Subcutaneous abdominal adipose tissue (tissue), 5 donors: ENCODE measurements around the gene LYRM4.

Experiments
- H3K27ac ChIP-seq: one replicate; pipeline ENCODE4 v1.7.0; 2013; ENCODE audit warnings: low read depth, mild to moderate bottlenecking, inconsistent platforms, low read length, moderate library complexity
- H3K27me3 ChIP-seq, 5 donors: one replicate each; pipeline ENCODE4 v1.7.0; 2013; ENCODE audit warnings: low read length in 5 of 5, inconsistent platforms in 1 of 5; ENCODE audit not compliant: control insufficient read depth in 5 of 5, insufficient read depth in 4 of 5
- H3K36me3 ChIP-seq, 5 donors: one replicate each; pipeline ENCODE4 v1.7.0; 2013; ENCODE audit warnings: low read length in 5 of 5; ENCODE audit not compliant: control insufficient read depth in 5 of 5, insufficient read depth in 5 of 5
- H3K4me1 ChIP-seq, 5 donors: one replicate each; pipeline ENCODE4 v1.7.0; 2013; ENCODE audit warnings: low read length in 5 of 5, mild to moderate bottlenecking in 3 of 5, moderate library complexity in 1 of 5; ENCODE audit not compliant: control insufficient read depth in 5 of 5, insufficient read depth in 5 of 5
- H3K4me3 ChIP-seq, 5 donors: one replicate each; pipeline ENCODE4 v1.7.0; 2013; ENCODE audit warnings: low read length in 5 of 5, low read depth in 1 of 5
- H3K9ac ChIP-seq, 5 donors: one replicate each; pipeline ENCODE4 v1.7.0; 2013; ENCODE audit warnings: low read length in 5 of 5, mild to moderate bottlenecking in 4 of 5, moderate library complexity in 3 of 5
- H3K9me3 ChIP-seq, 5 donors: one replicate each; pipeline ENCODE4 v1.7.0; 2013; ENCODE audit warnings: low read length in 5 of 5; ENCODE audit not compliant: control insufficient read depth in 5 of 5
- donor health status: healthy.
- donor health status: healthy.
- donor health status: healthy.
- donor health status: healthy.
- donor health status: healthy.

The LYRM4 gene

DNA sequence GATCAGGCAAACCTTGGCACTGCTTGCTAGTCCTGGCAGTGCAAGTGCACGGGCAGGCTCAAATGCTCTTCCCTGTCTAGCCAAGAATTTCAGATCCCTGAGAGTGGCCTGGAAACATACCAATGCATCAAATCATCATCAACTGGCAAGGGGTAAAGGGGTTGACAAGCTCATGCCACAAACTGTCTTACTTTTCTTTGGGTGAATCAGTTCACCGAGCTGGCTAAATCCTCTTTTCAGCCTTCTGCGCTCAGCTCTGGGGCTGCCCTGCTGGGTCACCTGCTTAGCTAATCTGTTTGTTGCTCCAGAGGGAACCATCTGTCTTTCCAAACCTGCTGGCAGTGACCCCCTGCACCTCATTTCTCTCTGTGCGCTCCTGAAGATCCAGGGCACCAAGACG lies 59.5 kb downstream of the LYRM4 start:
- H3K4me1 ChIP-seq: peaks cover 7 to 27% (median 21%) of the 10 kb centered on the region in 5 donors

DNA sequence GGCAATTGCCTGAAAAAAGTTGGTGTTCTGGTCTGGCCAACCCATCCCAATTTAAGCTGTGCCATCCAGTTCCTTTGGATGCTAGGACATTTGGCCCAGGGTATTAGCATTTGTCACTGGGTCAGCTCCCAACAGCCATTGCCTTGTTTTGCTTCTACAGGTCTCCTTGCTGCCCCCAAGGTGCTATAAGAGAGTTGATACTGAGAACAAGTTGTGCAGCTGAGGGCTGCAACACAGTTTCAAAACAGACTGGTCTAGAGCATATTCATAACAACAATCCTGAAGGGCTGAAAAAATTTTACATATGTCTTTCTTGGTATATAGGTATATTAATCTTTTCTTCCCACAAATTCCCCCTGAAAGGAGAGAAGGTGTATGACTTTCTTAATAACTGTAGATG lies 61.0 kb downstream of the LYRM4 start:
- H3K9me3 ChIP-seq: no peaks in the 10 kb centered on the region
- H3K9ac ChIP-seq: no peak overlapping the region
- no peaks in the 10 kb centered on the region for H3K36me3 ChIP-seq
- H3K27me3 ChIP-seq: no peaks in the 10 kb centered on the region
- H3K4me3 ChIP-seq: no peak overlapping the region
- no peak overlapping the region for H3K27ac ChIP-seq
- peaks cover under 1 to 11% (median 5%) of the 10 kb centered on the region in 5 donors for H3K4me1 ChIP-seq

More for the DNA sequence above, 59.5 kb downstream of the LYRM4 start:
- H3K27ac ChIP-seq: no peak overlapping the region
- no peak overlapping the region for H3K9ac ChIP-seq
- no peaks in the 10 kb centered on the region for H3K36me3 ChIP-seq
- no peaks in the 10 kb centered on the region for H3K9me3 ChIP-seq
- H3K27me3 ChIP-seq: no peaks in the 10 kb centered on the region
- H3K4me3 ChIP-seq: no peak overlapping the region

DNA sequence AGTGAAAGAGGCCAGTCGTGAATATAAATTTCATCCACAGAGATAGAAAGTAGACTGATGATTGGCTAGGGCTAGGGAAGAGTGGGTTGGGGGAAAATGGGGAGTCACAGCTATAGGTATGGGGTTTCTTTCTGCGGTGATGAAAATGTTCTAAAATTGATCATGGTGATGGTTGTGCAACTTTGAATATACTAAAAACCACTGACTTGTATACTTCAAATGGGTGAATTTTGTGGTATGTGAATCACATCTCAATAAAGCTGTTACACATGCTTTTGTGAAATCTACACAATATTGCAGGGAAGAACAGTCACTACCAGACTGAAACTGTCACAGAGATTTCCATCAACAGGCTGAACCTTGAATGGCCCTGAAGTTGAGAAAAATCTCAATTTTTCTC lies 61.5 kb downstream of the LYRM4 start:
- H3K4me1 ChIP-seq: peaks cover 0 to 7% (median under 1%) of the 10 kb centered on the region in 5 donors
- H3K36me3 ChIP-seq: no peaks in the 10 kb centered on the region
- H3K9ac ChIP-seq: no peak overlapping the region
- no peak overlapping the region for H3K27ac ChIP-seq
- no peaks in the 10 kb centered on the region for H3K9me3 ChIP-seq
- H3K27me3 ChIP-seq: no peaks in the 10 kb centered on the region
- H3K4me3 ChIP-seq: no peak overlapping the region

DNA sequence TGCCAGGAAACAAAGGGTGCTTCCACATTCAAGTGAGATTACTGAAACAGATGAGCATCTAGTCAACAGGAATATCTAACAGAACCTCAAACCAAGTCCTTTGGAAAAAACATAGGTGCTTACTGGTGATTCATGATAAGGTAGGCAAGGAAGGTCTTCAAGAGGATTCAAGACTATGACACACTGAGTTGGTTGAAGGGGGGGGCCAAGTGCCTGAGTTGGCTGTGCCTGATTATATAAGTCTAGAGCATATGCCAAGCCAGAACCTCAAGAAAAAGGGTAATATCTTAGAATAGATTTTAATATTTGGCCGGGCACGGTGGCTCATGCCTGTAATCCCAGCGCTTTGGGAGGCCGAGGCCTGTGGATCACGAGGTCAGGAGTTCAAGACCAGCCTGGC lies 63.7 kb downstream of the LYRM4 start:
- Histone ChIP-seq H3K27me3 (no peaks in the 10 kb centered on the region), H3K4me3 (no peak overlapping the region)

DNA sequence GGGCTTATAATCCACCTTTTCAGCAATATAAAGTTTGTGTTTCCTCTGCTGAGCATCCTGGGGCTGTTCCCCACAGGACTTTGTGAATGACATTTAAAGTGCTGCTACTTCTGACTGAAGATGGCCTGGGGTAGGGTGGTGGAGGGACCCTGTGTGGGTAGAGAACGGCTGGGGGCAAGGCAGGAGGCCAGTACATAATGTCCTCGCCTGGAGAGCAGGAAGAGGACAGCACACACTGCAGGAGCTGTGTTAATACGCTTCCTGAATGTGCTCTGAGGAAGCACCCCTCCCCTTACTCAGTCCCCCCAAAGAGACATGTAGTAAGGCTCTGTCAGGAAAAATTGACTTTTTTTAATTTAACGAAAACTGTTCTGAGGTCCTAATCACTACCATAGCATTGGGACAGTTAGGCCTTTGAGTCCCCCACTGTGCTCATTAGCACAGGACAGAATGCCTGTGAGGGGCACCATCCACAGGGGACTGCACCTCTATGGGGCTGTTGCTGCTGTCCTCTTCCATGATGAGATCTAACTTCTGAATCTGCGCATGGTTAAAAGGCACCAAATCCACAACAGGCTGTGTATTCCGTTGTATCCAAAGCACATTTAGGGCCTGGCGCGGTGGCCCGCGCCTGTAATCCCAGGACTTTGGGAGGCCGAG lies 68.5 kb downstream of the LYRM4 start:
- Histone ChIP-seq H3K9me3 (no peaks in the 10 kb centered on the region), H3K27ac (no peak overlapping the region), H3K4me1 (peaks cover 0 to 11% (median 0%) of the 10 kb centered on the region in 5 donors), H3K4me3 (no peak overlapping the region), H3K9ac (no peak overlapping the region), H3K36me3 (no peaks in the 10 kb centered on the region), H3K27me3 (no peaks in the 10 kb centered on the region)

More for the DNA sequence above, 63.7 kb downstream of the LYRM4 start:
- no peak overlapping the region for H3K27ac ChIP-seq
- no peak overlapping the region for H3K9ac ChIP-seq
- H3K36me3 ChIP-seq: no peaks in the 10 kb centered on the region
- H3K9me3 ChIP-seq: no peaks in the 10 kb centered on the region
- H3K4me1 ChIP-seq: peaks cover 0 to 5% (median 0%) of the 10 kb centered on the region in 5 donors

DNA sequence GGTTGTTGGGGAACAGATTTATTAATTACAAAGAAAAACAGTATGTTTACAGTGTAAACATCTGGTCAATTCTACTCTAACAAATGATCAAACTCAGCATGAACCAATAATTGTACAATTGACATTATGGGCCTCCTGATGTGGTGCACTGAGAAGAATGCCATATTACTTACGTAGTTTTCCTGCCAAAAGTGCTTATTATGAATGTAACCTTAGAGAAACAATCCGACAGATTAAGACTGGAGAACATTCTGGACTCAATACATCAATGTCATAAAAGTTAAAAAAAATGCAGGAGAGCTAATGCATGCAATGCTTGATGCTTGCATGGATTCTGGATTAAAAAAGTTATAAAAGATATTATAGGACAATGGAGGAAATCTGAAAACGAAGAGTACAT lies 69.0 kb downstream of the LYRM4 start:
- Histone ChIP-seq H3K4me1 (peaks cover 0 to 11% (median 0%) of the 10 kb centered on the region in 5 donors), H3K27me3 (no peaks in the 10 kb centered on the region), H3K27ac (no peak overlapping the region)

DNA sequence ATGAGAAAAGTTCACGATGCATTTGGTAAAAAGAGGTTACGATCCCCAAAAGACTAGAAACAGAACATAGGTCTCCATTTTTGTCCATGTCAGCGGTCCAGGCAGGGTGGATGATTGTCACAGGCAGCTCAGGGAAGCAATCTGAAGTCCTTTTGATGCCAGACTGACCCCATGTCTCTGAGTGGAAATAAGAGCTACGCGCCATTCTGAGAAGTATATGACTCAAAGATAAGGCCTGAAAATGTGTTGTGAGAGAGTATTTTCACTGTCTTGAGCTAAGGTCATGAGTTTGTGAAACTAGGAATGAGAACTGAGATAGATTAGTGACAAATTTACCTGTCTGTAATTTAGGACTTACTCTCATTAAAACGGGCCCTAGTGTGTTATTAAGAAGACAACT lies 69.5 kb downstream of the LYRM4 start:
- Histone ChIP-seq H3K4me1 (peaks cover 0 to 11% (median 0%) of the 10 kb centered on the region in 5 donors), H3K27ac (no peak overlapping the region), H3K9ac (no peak overlapping the region), H3K9me3 (no peaks in the 10 kb centered on the region), H3K36me3 (no peaks in the 10 kb centered on the region), H3K4me3 (no peak overlapping the region), H3K27me3 (no peaks in the 10 kb centered on the region)

More for the DNA sequence above, 69.0 kb downstream of the LYRM4 start:
- H3K9me3 ChIP-seq: no peaks in the 10 kb centered on the region
- no peak overlapping the region for H3K4me3 ChIP-seq
- H3K36me3 ChIP-seq: no peaks in the 10 kb centered on the region
- H3K9ac ChIP-seq: no peak overlapping the region

DNA sequence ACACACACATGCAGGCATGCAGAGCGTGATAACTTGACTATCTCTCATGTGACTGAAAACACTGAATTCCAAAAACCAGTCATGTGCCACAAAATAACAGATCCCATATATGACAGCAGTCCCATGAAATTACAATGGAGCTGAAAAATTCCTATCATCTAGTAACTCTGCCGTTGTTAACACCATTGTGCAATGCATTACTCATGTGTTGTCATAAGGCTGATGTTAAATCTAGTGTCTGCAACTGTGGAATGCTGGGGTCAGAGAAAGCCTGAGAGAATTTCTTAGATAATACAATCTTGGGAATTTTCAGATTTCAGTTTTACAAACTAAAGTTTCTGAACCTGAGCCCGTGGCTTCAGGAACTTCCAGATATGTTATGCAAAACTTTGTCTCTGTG lies 70.2 kb downstream of the LYRM4 start:
- H3K9me3 ChIP-seq: no peaks in the 10 kb centered on the region
- peaks cover 0 to 11% (median 0%) of the 10 kb centered on the region in 5 donors for H3K4me1 ChIP-seq
- H3K4me3 ChIP-seq: no peak overlapping the region
- H3K27ac ChIP-seq: no peak overlapping the region
- H3K27me3 ChIP-seq: no peaks in the 10 kb centered on the region
- H3K9ac ChIP-seq: no peak overlapping the region
- H3K36me3 ChIP-seq: peaks cover 0 to 4% (median 0%) of the 10 kb centered on the region in 5 donors

DNA sequence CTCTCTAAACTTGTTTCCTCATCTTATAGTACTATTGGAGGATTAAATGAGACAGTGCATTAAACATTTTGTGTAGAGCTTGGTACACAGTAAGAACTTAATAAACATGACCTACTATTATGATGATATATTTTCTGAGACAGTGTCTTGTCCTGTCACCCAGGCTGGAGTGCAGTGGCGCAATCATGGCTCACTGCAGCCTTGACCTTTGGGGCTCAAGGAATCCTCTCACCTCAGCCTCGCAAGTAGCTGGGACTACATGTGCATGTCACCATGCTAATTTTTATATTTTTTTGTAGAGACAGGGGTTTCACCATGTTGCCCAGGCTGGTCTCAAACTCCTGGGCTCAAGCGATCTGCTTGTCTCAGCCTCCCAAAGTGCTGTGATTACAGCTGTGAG lies 72.1 kb downstream of the LYRM4 start:
- Histone ChIP-seq H3K27me3 (no peaks in the 10 kb centered on the region), H3K27ac (no peak overlapping the region), H3K4me1 (peaks cover 0 to 11% (median 0%) of the 10 kb centered on the region in 5 donors), H3K9me3 (no peaks in the 10 kb centered on the region), H3K36me3 (peaks cover 0 to 4% (median 0%) of the 10 kb centered on the region in 5 donors), H3K9ac (no peak overlapping the region), H3K4me3 (no peak overlapping the region)

DNA sequence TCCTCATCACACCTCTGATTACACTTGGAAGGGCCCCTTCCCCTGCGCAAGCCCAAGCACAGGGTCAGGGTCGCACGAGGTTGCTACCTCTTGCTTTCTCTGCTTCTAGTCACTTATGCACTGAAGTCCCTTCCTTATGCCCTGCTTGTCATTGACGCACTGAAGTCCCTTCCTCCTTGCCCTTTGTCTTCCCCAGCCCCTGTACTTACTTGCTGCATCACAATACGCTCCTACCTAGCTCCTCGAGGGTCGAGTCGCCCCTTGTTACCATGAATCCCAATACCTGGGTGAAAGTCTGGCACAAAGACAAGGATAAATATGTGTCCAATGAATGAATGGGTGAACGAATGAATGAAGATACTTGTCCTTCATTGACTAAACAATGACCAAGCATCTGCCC lies 75.9 kb downstream of the LYRM4 start:
- H3K27me3 ChIP-seq: no peaks in the 10 kb centered on the region
- H3K4me3 ChIP-seq: no peak overlapping the region
- H3K9ac ChIP-seq: no peak overlapping the region
- no peaks in the 10 kb centered on the region for H3K9me3 ChIP-seq
- no peak overlapping the region for H3K27ac ChIP-seq
- peaks cover 0 to 4% (median 0%) of the 10 kb centered on the region in 5 donors for H3K36me3 ChIP-seq
- H3K4me1 ChIP-seq: no peaks in the 10 kb centered on the region
